HG02759 (cell line): ENCODE data around the gene RIN3.

ENCODE experiments used
- ATAC-seq: cut with Tn5 transposase; IDR thresholded peaks from one replicate; pipeline ENCODE4 v1.9.1; 2021; ENCODE audit warnings: mild to moderate bottlenecking, moderate library complexity; ENCODE audit not compliant: unreplicated experiment

The RIN3 gene

GRCh38 chr14:92644171-92644969 is 130.8 kb downstream of the RIN3 start:
- no peak for ATAC-seq

- ATAC-seq, result no peak
These were observed 131.5 kb downstream of the RIN3 start for GRCh38 chr14:92644970-92645515.

- ATAC-seq, result no peak
These were observed 132.4 kb downstream of the RIN3 start for GRCh38 chr14:92645841-92646478.

GRCh38 chr14:92646952-92647796 is 133.6 kb downstream of the RIN3 start:
- ATAC-seq, result no peak

GRCh38 chr14:92647797-92648279 is 134.3 kb downstream of the RIN3 start:
- no peak for ATAC-seq

GRCh38 chr14:92649066-92649465 is 135.5 kb downstream of the RIN3 start:
- ATAC-seq, result no peak

- no peak for ATAC-seq
These were observed 136.5 kb downstream of the RIN3 start for GRCh38 chr14:92649934-92650545.

GRCh38 chr14:92650581-92651105 is 137.1 kb downstream of the RIN3 start:
- no peak for ATAC-seq

GRCh38 chr14:92651106-92651757 is 137.7 kb downstream of the RIN3 start:
- peak; percentile 71 for ATAC-seq

- ATAC-seq, result no peak
These were observed 138.3 kb downstream of the RIN3 start for GRCh38 chr14:92651758-92652406.

GRCh38 chr14:92652413-92653151 is 139.0 kb downstream of the RIN3 start:
- no peak for ATAC-seq

GRCh38 chr14:92653162-92653651 is 139.6 kb downstream of the RIN3 start:
- ATAC-seq, result no peak

- ATAC-seq, result no peak
These were observed 140.8 kb downstream of the RIN3 start for GRCh38 chr14:92654239-92654901.

GRCh38 chr14:92655419-92656201 is 142.0 kb downstream of the RIN3 start:
- no peak for ATAC-seq

- no peak for ATAC-seq
These were observed 142.9 kb downstream of the RIN3 start for GRCh38 chr14:92656306-92657081.

GRCh38 chr14:92657457-92658142 is 144.0 kb downstream of the RIN3 start:
- no peak for ATAC-seq
